Activated CD8-positive, alpha-beta T cell treated with anti-CD3 and anti-CD28 coated beads for 36 hours (primary cell): ENCODE results near the gene SLC22A12. TPM values are rescaled to one million over a fixed set of nuclear protein-coding genes. Genes with fewer than 3 reads are reported as not detected.

Experiments
- ATAC-seq: fragments of 200-7000 bp; cut with Tn5 transposase; one replicate; pipeline ENCODE4 v1.10.0; 2021; ENCODE audit warnings: mild to moderate bottlenecking, moderate library complexity
- CTCF ChIA-PET: fragments of 350-600 bp; sonication (Branson Sonifier 250); formaldehyde crosslinking; loops from one replicate; lab custom pipeline; 2021; ENCODE audit warnings: antibody characterized with exemption; lab: Charles Lee
- POLR2A ChIA-PET: fragments of 350-600 bp; sonication (Branson Sonifier 250); formaldehyde crosslinking; loops from one replicate; lab custom pipeline; 2021; ENCODE audit warnings: antibody characterized with exemption; lab: Charles Lee
- DNase-seq: peaks from one replicate; pipeline ENCODE4 v3.0.0-alpha.2; 2020
- H3K27ac Mint-ChIP-seq: one replicate; pipeline ENCODE4 v1.8.0; 2021; ENCODE audit warnings: mild to moderate bottlenecking, mixed read lengths
- H3K27me3 Mint-ChIP-seq: one replicate; pipeline ENCODE4 v1.8.0; 2021; ENCODE audit warnings: mixed read lengths
- H3K36me3 Mint-ChIP-seq: one replicate; pipeline ENCODE4 v1.8.0; 2021; ENCODE audit warnings: low read depth, mixed read lengths
- H3K4me1 Mint-ChIP-seq: one replicate; pipeline ENCODE4 v1.8.0; 2021; ENCODE audit warnings: low read depth, mixed read lengths
- H3K4me3 Mint-ChIP-seq: one replicate; pipeline ENCODE4 v1.8.0; 2021; ENCODE audit warnings: mild to moderate bottlenecking, moderate library complexity, mixed read lengths
- H3K9me3 Mint-ChIP-seq: one replicate; pipeline ENCODE4 v1.8.0; 2021; ENCODE audit warnings: mixed read lengths
- CTCF ChIP-seq: fragments of 200-600 bp; IDR thresholded peaks from one replicate; pipeline ENCODE4 v1.8.0; 2022; ENCODE audit warnings: antibody characterized with exemption, mild to moderate bottlenecking
- intact Hi-C: fragments of 100-400 bp; cut with micrococcal nuclease; formaldehyde crosslinking; loops from one replicate; pipeline ENCODE4 v1.10.0; 2022
- total RNA-seq, 2 experiments: library from RNA; stranded (reverse); gene quantifications; one replicate each; pipeline ENCODE4 v1.2.3, GENCODE V29; 2021

SLC22A12 gene
- total RNA-seq, 2 experiments from 2014 or later = not detected

DNA sequence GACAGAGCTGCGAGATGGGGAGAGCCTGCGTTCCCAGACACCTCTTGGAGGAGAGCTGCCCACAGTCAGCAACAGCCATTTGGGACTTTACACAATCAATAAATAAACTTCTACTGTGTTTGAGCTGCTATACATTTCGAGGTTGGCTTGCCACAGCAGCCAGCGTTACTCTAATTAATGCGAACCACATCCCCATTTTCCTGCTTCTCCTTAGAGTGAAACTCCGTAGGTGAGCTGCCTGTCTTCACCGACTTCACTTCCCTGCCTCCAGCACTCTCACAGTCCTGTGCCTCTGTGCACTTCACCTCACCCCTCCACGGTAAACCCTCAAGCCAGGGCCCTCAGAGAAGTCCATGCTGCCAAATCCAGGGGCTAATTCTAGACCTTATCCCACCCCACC, 5.9 kb upstream of the SLC22A12 start:
- H3K27ac Mint-ChIP-seq = no peak overlapping the region
- peaks cover 12% of the 10 kb centered on the region for H3K9me3 Mint-ChIP-seq
- ATAC-seq = no peak
- DNase-seq = no peak
- H3K4me3 Mint-ChIP-seq = no peak overlapping the region
- CTCF ChIA-PET = interaction anchor here (0.7 kb wide), 1 partner anchor 67 kb away, joined by 4 read pairs; no protein-coding TSS in a partner anchor
- TF ChIP-seq CTCF = no peak
- POLR2A ChIA-PET = no interaction called here
- no peaks in the 10 kb centered on the region for H3K4me1 Mint-ChIP-seq
- no peaks in the 10 kb centered on the region for H3K36me3 Mint-ChIP-seq
- peaks cover 8% of the 10 kb centered on the region for H3K27me3 Mint-ChIP-seq
- intact Hi-C loops = no loop called here

DNA sequence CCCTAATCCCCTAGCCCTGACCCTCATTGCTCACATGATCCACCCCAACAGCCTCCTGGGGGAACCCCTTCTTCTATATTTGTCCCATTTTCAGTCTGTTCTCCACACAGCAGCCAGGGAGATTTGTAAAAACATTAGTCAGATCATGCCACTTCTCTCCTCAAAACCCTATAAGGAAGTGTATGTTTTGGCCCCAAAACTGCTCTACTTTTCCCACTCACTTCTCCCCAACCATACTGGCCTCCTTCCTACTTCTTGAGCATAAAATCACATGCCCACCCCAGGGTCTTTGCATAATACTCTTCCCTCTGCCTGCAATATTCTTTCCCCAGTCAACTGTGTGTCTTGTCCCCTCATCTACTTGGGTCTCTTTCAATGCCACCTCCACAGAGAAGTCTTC, 4.7 kb upstream of the SLC22A12 start:
- H3K4me1 Mint-ChIP-seq = no peaks in the 10 kb centered on the region
- intact Hi-C loops = no loop called here
- no peak overlapping the region for H3K27ac Mint-ChIP-seq
- DNase-seq = no peak
- H3K36me3 Mint-ChIP-seq = no peaks in the 10 kb centered on the region
- no peak for TF ChIP-seq CTCF
- CTCF ChIA-PET = no interaction called here
- no peak for ATAC-seq
- POLR2A ChIA-PET = no interaction called here
- peaks cover 12% of the 10 kb centered on the region for H3K9me3 Mint-ChIP-seq
- peaks cover 8% of the 10 kb centered on the region for H3K27me3 Mint-ChIP-seq
- H3K4me3 Mint-ChIP-seq = no peak overlapping the region

DNA sequence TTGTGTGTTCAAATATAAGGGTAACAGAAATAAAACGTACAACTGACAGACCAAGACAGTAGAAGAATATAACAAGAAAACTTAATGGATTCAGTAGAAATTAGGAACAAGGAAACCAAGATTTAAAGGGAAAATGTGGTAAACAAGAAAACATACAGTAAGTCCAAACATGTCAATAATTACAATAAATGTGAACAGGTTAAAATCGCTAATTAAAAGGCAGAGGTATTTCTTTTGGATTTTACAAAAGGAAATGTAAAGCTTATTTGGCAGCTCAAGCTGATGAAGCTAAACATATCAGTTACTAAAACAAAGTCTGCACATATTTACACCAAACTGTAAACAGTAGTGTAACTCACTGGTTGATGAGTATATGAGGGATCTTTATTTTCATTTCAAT, 2.3 kb upstream of the SLC22A12 start:
- ATAC-seq (no peak), DNase-seq (no peak)
- POLR2A ChIA-PET = no interaction called here
- H3K27me3 Mint-ChIP-seq = peaks cover 8% of the 10 kb centered on the region
- H3K4me1 Mint-ChIP-seq = no peaks in the 10 kb centered on the region
- TF ChIP-seq CTCF = no peak
- H3K36me3 Mint-ChIP-seq = no peaks in the 10 kb centered on the region
- H3K27ac Mint-ChIP-seq = no peak overlapping the region
- no peak overlapping the region for H3K4me3 Mint-ChIP-seq
- CTCF ChIA-PET = interaction anchor here (1.3 kb wide), 1 partner anchor 140 kb away, joined by 4 read pairs; no protein-coding TSS in a partner anchor
- intact Hi-C loops = no loop called here
- H3K9me3 Mint-ChIP-seq = peaks cover 12% of the 10 kb centered on the region

DNA sequence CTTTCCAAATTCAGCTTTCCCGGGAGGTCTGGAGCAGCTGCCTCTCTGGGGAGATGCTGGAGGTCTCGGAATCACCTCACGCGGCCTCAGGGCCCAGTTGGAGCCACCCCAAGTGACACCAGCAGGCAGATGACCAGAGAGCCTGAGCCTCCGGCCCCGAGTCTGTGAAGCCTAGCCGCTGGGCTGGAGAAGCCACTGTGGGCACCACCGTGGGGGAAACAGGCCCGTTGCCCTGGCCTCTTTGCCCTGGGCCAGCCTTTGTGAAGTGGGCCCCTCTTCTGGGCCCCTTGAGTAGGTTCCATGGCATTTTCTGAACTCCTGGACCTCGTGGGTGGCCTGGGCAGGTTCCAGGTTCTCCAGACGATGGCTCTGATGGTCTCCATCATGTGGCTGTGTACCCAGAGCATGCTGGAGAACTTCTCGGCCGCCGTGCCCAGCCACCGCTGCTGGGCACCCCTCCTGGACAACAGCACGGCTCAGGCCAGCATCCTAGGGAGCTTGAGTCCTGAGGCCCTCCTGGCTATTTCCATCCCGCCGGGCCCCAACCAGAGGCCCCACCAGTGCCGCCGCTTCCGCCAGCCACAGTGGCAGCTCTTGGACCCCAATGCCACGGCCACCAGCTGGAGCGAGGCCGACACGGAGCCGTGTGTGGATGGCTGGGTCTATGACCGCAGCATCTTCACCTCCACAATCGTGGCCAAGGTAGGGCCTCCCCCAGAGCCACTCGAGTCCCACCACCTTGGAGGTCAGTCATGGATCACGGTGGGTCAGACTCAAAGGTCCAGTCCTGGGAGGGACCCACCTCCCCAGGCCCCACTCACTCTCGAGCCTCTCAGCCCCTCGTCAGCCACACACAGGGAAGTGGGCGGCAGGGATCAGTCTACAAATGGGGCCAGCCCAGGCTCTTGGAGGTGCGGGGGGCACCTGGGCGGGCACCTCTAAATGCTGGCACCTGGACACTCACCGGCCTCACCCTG, 525 bp downstream of the SLC22A12 start:
- no peaks in the 10 kb centered on the region for H3K4me1 Mint-ChIP-seq
- no peaks in the 10 kb centered on the region for H3K36me3 Mint-ChIP-seq
- H3K27ac Mint-ChIP-seq = no peak overlapping the region
- DNase-seq = no peak
- peaks cover 12% of the 10 kb centered on the region for H3K9me3 Mint-ChIP-seq
- no peak for ATAC-seq
- intact Hi-C loops = no loop called here
- ChIA-PET CTCF (no interaction called here), POLR2A (interaction anchor here (0.6 kb wide), 1 partner anchor 237 kb away, joined by 3 read pairs; no protein-coding TSS in a partner anchor)
- peaks cover 8% of the 10 kb centered on the region for H3K27me3 Mint-ChIP-seq
- TF ChIP-seq CTCF = no peak
- no peak overlapping the region for H3K4me3 Mint-ChIP-seq

DNA sequence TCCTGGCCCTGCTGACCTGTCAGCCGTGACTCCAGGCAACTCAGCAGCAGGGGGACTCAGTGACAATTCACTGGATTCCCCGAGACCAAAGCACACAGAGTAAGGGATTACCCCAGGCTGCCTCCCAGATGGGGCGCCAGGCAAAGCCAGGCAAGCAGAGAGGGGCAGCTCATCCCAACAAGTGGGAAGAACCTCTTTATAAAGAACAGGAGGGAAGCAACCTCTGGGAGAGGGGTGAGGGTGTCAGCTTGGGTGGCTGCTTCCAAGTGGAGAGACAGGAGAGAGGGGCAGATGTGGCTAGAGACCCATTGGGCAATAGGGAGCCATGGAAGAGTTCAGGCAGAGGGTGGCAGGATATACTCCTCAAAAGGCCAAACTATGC, 1.2 kb downstream of the SLC22A12 start:
- ATAC-seq = no peak
- intact Hi-C loops = no loop called here
- H3K4me1 Mint-ChIP-seq = no peaks in the 10 kb centered on the region
- no peak for DNase-seq
- no peaks in the 10 kb centered on the region for H3K36me3 Mint-ChIP-seq
- CTCF ChIA-PET = no interaction called here
- POLR2A ChIA-PET = interaction anchor here (0.6 kb wide), 1 partner anchor 238 kb away, joined by 3 read pairs; no protein-coding TSS in a partner anchor
- peaks cover 12% of the 10 kb centered on the region for H3K9me3 Mint-ChIP-seq
- H3K4me3 Mint-ChIP-seq = no peak overlapping the region
- H3K27me3 Mint-ChIP-seq = peaks cover 8% of the 10 kb centered on the region
- H3K27ac Mint-ChIP-seq = no peak overlapping the region
- TF ChIP-seq CTCF = no peak
